Measurements from ENCODE around the gene CCDC171.
"Not testable (repeated sequence)": the region's sequence is repeated elsewhere in the genome, so short reads cannot be mapped to it uniquely, and the experiment has no call there.

Gene CCDC171

GRCh38 chr9:15761551-15761950 lies 208.7 kb downstream of the CCDC171 start:
- no peak overlapping the region for H3K27ac ChIP-seq (ENCODE audit: low read depth, low read length)
- no peaks in the 10 kb centered on the region for H3K27me3 ChIP-seq (ENCODE audit: insufficient read depth, low read length)
- H3K4me1 ChIP-seq (ENCODE audit: control insufficient read depth, insufficient read depth, low read length, unreplicated experiment): no peaks in the 10 kb centered on the region
- no peak overlapping the region for H3K4me3 ChIP-seq (ENCODE audit: low read depth, low read length)
- H3K36me3 ChIP-seq (ENCODE audit: insufficient read depth, low read length): no peaks in the 10 kb centered on the region
- no peaks in the 10 kb centered on the region for H3K79me2 ChIP-seq (ENCODE audit: control insufficient read depth, insufficient read depth, low read length, unreplicated experiment)
- no peak overlapping the region for H2AFZ ChIP-seq (ENCODE audit: low read length, unreplicated experiment)

GRCh38 chr9:15763371-15763770 lies 210.5 kb downstream of the CCDC171 start:
- Histone ChIP-seq H3K4me1 (ENCODE audit: control insufficient read depth, insufficient read depth, low read length, unreplicated experiment) (no peaks in the 10 kb centered on the region), H2AFZ (ENCODE audit: low read length, unreplicated experiment) (no peak overlapping the region), H3K27ac (ENCODE audit: low read depth, low read length) (no peak overlapping the region), H3K4me3 (ENCODE audit: low read depth, low read length) (no peak overlapping the region), H3K79me2 (ENCODE audit: control insufficient read depth, insufficient read depth, low read length, unreplicated experiment) (no peaks in the 10 kb centered on the region), H3K27me3 (ENCODE audit: insufficient read depth, low read length) (no peaks in the 10 kb centered on the region), H3K36me3 (ENCODE audit: insufficient read depth, low read length) (no peaks in the 10 kb centered on the region)

- no peak overlapping the region for H2AFZ ChIP-seq (ENCODE audit: low read length, unreplicated experiment)
- H3K27me3 ChIP-seq (ENCODE audit: insufficient read depth, low read length): no peaks in the 10 kb centered on the region
- H3K27ac ChIP-seq (ENCODE audit: low read depth, low read length): no peak overlapping the region
- H3K4me1 ChIP-seq (ENCODE audit: control insufficient read depth, insufficient read depth, low read length, unreplicated experiment): no peaks in the 10 kb centered on the region
- no peak overlapping the region for H3K4me3 ChIP-seq (ENCODE audit: low read depth, low read length)
- H3K36me3 ChIP-seq (ENCODE audit: insufficient read depth, low read length): no peaks in the 10 kb centered on the region
- H3K79me2 ChIP-seq (ENCODE audit: control insufficient read depth, insufficient read depth, low read length, unreplicated experiment): no peaks in the 10 kb centered on the region
Observed at GRCh38 chr9:15764131-15764530, 211.3 kb downstream of the CCDC171 start.

- H3K79me2 ChIP-seq (ENCODE audit: control insufficient read depth, insufficient read depth, low read length, unreplicated experiment): no peaks in the 10 kb centered on the region
Observed at GRCh38 chr9:15769547-15769946, 216.7 kb downstream of the CCDC171 start.

GRCh38 chr9:15778861-15779260 lies 226.0 kb downstream of the CCDC171 start:
- Histone ChIP-seq H3K4me3 (ENCODE audit: low read depth, low read length) (no peak overlapping the region), H3K4me1 (ENCODE audit: control insufficient read depth, insufficient read depth, low read length, unreplicated experiment) (no peaks in the 10 kb centered on the region), H2AFZ (ENCODE audit: low read length, unreplicated experiment) (no peak overlapping the region), H3K27me3 (ENCODE audit: insufficient read depth, low read length) (no peaks in the 10 kb centered on the region), H3K36me3 (ENCODE audit: insufficient read depth, low read length) (no peaks in the 10 kb centered on the region), H3K27ac (ENCODE audit: low read depth, low read length) (no peak overlapping the region), H3K79me2 (ENCODE audit: control insufficient read depth, insufficient read depth, low read length, unreplicated experiment) (no peaks in the 10 kb centered on the region)

More at GRCh38 chr9:15769547-15769946, 216.7 kb downstream of the CCDC171 start:
- H3K27me3 ChIP-seq (ENCODE audit: insufficient read depth, low read length): no peaks in the 10 kb centered on the region
- no peaks in the 10 kb centered on the region for H3K4me1 ChIP-seq (ENCODE audit: control insufficient read depth, insufficient read depth, low read length, unreplicated experiment)
- no peak overlapping the region for H3K4me3 ChIP-seq (ENCODE audit: low read depth, low read length)
- H3K36me3 ChIP-seq (ENCODE audit: insufficient read depth, low read length): no peaks in the 10 kb centered on the region
- no peak overlapping the region for H2AFZ ChIP-seq (ENCODE audit: low read length, unreplicated experiment)
- H3K27ac ChIP-seq (ENCODE audit: low read depth, low read length): no peak overlapping the region

- Histone ChIP-seq H3K27me3 (ENCODE audit: insufficient read depth, low read length) (no peaks in the 10 kb centered on the region), H3K36me3 (ENCODE audit: insufficient read depth, low read length) (no peaks in the 10 kb centered on the region), H3K4me1 (ENCODE audit: control insufficient read depth, insufficient read depth, low read length, unreplicated experiment) (no peaks in the 10 kb centered on the region), H3K4me3 (ENCODE audit: low read depth, low read length) (no peak overlapping the region), H3K27ac (ENCODE audit: low read depth, low read length) (no peak overlapping the region), H2AFZ (ENCODE audit: low read length, unreplicated experiment) (no peak overlapping the region), H3K79me2 (ENCODE audit: control insufficient read depth, insufficient read depth, low read length, unreplicated experiment) (no peaks in the 10 kb centered on the region)
Observed at GRCh38 chr9:15782106-15782505, 229.3 kb downstream of the CCDC171 start.

- Histone ChIP-seq H3K36me3 (ENCODE audit: insufficient read depth, low read length) (no peaks in the 10 kb centered on the region), H2AFZ (ENCODE audit: low read length, unreplicated experiment) (no peak overlapping the region), H3K4me1 (ENCODE audit: control insufficient read depth, insufficient read depth, low read length, unreplicated experiment) (no peaks in the 10 kb centered on the region), H3K4me3 (ENCODE audit: low read depth, low read length) (no peak overlapping the region), H3K27me3 (ENCODE audit: insufficient read depth, low read length) (no peaks in the 10 kb centered on the region), H3K79me2 (ENCODE audit: control insufficient read depth, insufficient read depth, low read length, unreplicated experiment) (no peaks in the 10 kb centered on the region), H3K27ac (ENCODE audit: low read depth, low read length) (no peak overlapping the region)
Observed at GRCh38 chr9:15785584-15785983, 232.7 kb downstream of the CCDC171 start.

- no peaks in the 10 kb centered on the region for H3K79me2 ChIP-seq (ENCODE audit: control insufficient read depth, insufficient read depth, low read length, unreplicated experiment)
- H3K4me3 ChIP-seq (ENCODE audit: low read depth, low read length): no peak overlapping the region
- no peaks in the 10 kb centered on the region for H3K36me3 ChIP-seq (ENCODE audit: insufficient read depth, low read length)
- no peaks in the 10 kb centered on the region for H3K27me3 ChIP-seq (ENCODE audit: insufficient read depth, low read length)
- H3K4me1 ChIP-seq (ENCODE audit: control insufficient read depth, insufficient read depth, low read length, unreplicated experiment): no peaks in the 10 kb centered on the region
- H2AFZ ChIP-seq (ENCODE audit: low read length, unreplicated experiment): no peak overlapping the region
- H3K27ac ChIP-seq (ENCODE audit: low read depth, low read length): no peak overlapping the region
Observed at GRCh38 chr9:15786616-15787015, 233.8 kb downstream of the CCDC171 start.

GRCh38 chr9:15810219-15810899 lies 257.5 kb downstream of the CCDC171 start:
- not testable (repeated sequence) for H3K79me2 ChIP-seq (ENCODE audit: control insufficient read depth, insufficient read depth, low read length, unreplicated experiment); H3K36me3 ChIP-seq (ENCODE audit: insufficient read depth, low read length); H3K4me1 ChIP-seq (ENCODE audit: control insufficient read depth, insufficient read depth, low read length, unreplicated experiment); H2AFZ ChIP-seq (ENCODE audit: low read length, unreplicated experiment); H3K27me3 ChIP-seq (ENCODE audit: insufficient read depth, low read length); H3K4me3 ChIP-seq (ENCODE audit: low read depth, low read length); H3K27ac ChIP-seq (ENCODE audit: low read depth, low read length)

GRCh38 chr9:15813076-15813475 lies 260.2 kb downstream of the CCDC171 start:
- Histone ChIP-seq H3K79me2 (ENCODE audit: control insufficient read depth, insufficient read depth, low read length, unreplicated experiment) (no peaks in the 10 kb centered on the region), H3K4me1 (ENCODE audit: control insufficient read depth, insufficient read depth, low read length, unreplicated experiment) (no peaks in the 10 kb centered on the region), H3K27ac (ENCODE audit: low read depth, low read length) (no peak overlapping the region), H2AFZ (ENCODE audit: low read length, unreplicated experiment) (no peak overlapping the region), H3K36me3 (ENCODE audit: insufficient read depth, low read length) (no peaks in the 10 kb centered on the region), H3K4me3 (ENCODE audit: low read depth, low read length) (no peak overlapping the region), H3K27me3 (ENCODE audit: insufficient read depth, low read length) (no peaks in the 10 kb centered on the region)

- Histone ChIP-seq H3K27me3 (ENCODE audit: insufficient read depth, low read length) (no peaks in the 10 kb centered on the region), H3K4me3 (ENCODE audit: low read depth, low read length) (no peak overlapping the region), H3K27ac (ENCODE audit: low read depth, low read length) (no peak overlapping the region), H3K79me2 (ENCODE audit: control insufficient read depth, insufficient read depth, low read length, unreplicated experiment) (no peaks in the 10 kb centered on the region), H2AFZ (ENCODE audit: low read length, unreplicated experiment) (no peak overlapping the region), H3K4me1 (ENCODE audit: control insufficient read depth, insufficient read depth, low read length, unreplicated experiment) (no peaks in the 10 kb centered on the region), H3K36me3 (ENCODE audit: insufficient read depth, low read length) (no peaks in the 10 kb centered on the region)
Observed at GRCh38 chr9:15824310-15824709, 271.5 kb downstream of the CCDC171 start.

All from ACC112 (cell line).